Esophagus muscularis mucosa (tissue), 4 donors: ENCODE measurements around the gene DPYSL4. TPM values are rescaled to one million over a fixed set of nuclear protein-coding genes. Genes with fewer than 3 reads are reported as not detected.

Source experiments
- DNase-seq: peaks from one replicate; pipeline ENCODE4 v3.0.0-alpha.2; 2017; ENCODE audit errors: extremely low spot score
- H3K27ac ChIP-seq, 4 donors: fragments of 200-600 bp; sonication (generic); replicated peaks in 1 of 4; 1 replicate in 3 of 4; 2 replicates in 1 of 4; pipeline ENCODE4 v1.5.1; 2016 to 2019; ENCODE audit warnings: mild to moderate bottlenecking in 1 of 4
- H3K27me3 ChIP-seq, 4 donors: fragments of 200-600 bp; sonication (generic); one replicate each; pipeline versions ENCODE4 v1.5.1 to v1.6.0; 2016 to 2019
- H3K36me3 ChIP-seq, 4 donors: fragments of 200-600 bp; sonication (generic); one replicate each; pipeline ENCODE4 v1.5.1; 2016 to 2019
- H3K4me1 ChIP-seq, 4 donors: fragments of 200-600 bp; sonication (generic); one replicate each; pipeline ENCODE4 v1.5.1; 2016 to 2019
- H3K4me3 ChIP-seq, 4 donors: fragments of 200-600 bp; sonication (generic); 1 replicate in 2 of 4; 2 replicates in 2 of 4; pipeline ENCODE4 v1.5.1; 2016 to 2019; ENCODE audit warnings: mild to moderate bottlenecking in 4 of 4, moderate library complexity in 1 of 4
- H3K9me3 ChIP-seq, 4 donors: fragments of 200-600 bp; sonication (generic); 1 replicate in 3 of 4; 2 replicates in 1 of 4; pipeline ENCODE4 v1.5.1; 2016 to 2019
- CTCF ChIP-seq, 3 experiments: fragments of 200-600 bp in 2 of 3; fragments of 450-650 bp in 1 of 3; sonication (generic) in 2 of 3; IDR thresholded peaks; one replicate each; pipeline ENCODE4 v1.5.1; 2017 to 2019; ENCODE audit warnings: antibody characterized with exemption in 3 of 3, mild to moderate bottlenecking in 2 of 3, moderate library complexity in 1 of 3
- EP300 ChIP-seq: sonication (generic); formaldehyde crosslinking; IDR thresholded peaks from one replicate; pipeline ENCODE4 v1.6.1; 2017; ENCODE audit warnings: antibody characterized with exemption
- POLR2A ChIP-seq: fragments of 450-650 bp; IDR thresholded peaks from one replicate; pipeline ENCODE4 v1.6.1; 2017; ENCODE audit warnings: antibody characterized with exemption, moderate library complexity, mild to moderate bottlenecking, low read depth
- POLR2AphosphoS5 ChIP-seq, 2 donors: sonication (generic); formaldehyde crosslinking; IDR thresholded peaks; one replicate each; pipeline ENCODE4 v1.6.1; 2017; ENCODE audit warnings: antibody characterized with exemption in 2 of 2
- WGBS: methylation state at CpG from one replicate; pipeline ENCODE4 v1.1.5; 2018; 5-methylcytosine and 5-hydroxymethylcytosine counted together
- intact Hi-C: fragments of 100-400 bp; cut with DNase I; formaldehyde crosslinking; loops from one replicate; pipeline ENCODE4 v1.15.1; 2023
- total RNA-seq, 4 donors: library from RNA; depleted of rRNA; stranded (reverse); fragments of >200 nt; gene quantifications; one replicate each; pipeline versions ENCODE4 v1.1.0 to v1.2.1, GENCODE V29; 2016

The DPYSL4 gene
- total RNA-seq, 4 donors from 2014 or later, result 0.42 to 4.5 (median 1.9) TPM

GRCh38 chr10:132232981-132233380, 46.2 kb downstream of the DPYSL4 start:
- no peak overlapping the region for H3K4me3 ChIP-seq
- peaks cover 0 to 4% (median 1%) of the 10 kb centered on the region in 4 donors for H3K36me3 ChIP-seq
- no peaks in the 10 kb centered on the region for H3K9me3 ChIP-seq
- peaks cover 0 to 9% (median 7%) of the 10 kb centered on the region in 4 donors for H3K4me1 ChIP-seq
- no peaks in the 10 kb centered on the region for H3K27me3 ChIP-seq
- intact Hi-C loops, result no loop called here
- 80% methylated on average over 8 of the region's 9 CpGs for WGBS
- no peak for TF ChIP-seq POLR2AphosphoS5 (IDR thresholded peaks at IDR 0.05)
- no peak for TF ChIP-seq POLR2A
- TF ChIP-seq CTCF (IDR thresholded peaks at IDR 0.05), result no peak
- no peak for TF ChIP-seq EP300
- no peak overlapping the region for H3K27ac ChIP-seq
- DNase-seq, result no peak

GRCh38 chr10:132233501-132234085, 46.8 kb downstream of the DPYSL4 start:
- H3K4me3 ChIP-seq, result no peak overlapping the region
- H3K27me3 ChIP-seq, result no peaks in the 10 kb centered on the region
- intact Hi-C loops, result no loop called here
- DNase-seq, result no peak
- TF ChIP-seq CTCF (IDR thresholded peaks at IDR 0.05), result no peak
- H3K27ac ChIP-seq, result no peak overlapping the region
- H3K4me1 ChIP-seq, result peaks cover 0 to 9% (median 7%) of the 10 kb centered on the region in 4 donors
- no peaks in the 10 kb centered on the region for H3K9me3 ChIP-seq
- H3K36me3 ChIP-seq, result peaks cover 0 to 4% (median 1%) of the 10 kb centered on the region in 4 donors
- WGBS, result 85% methylated on average over 8 of the region's 18 CpGs

- intact Hi-C loops, result no loop called here
- H3K4me3 ChIP-seq, result no peak overlapping the region
- TF ChIP-seq POLR2A, result no peak
- no peak for TF ChIP-seq POLR2AphosphoS5 (IDR thresholded peaks at IDR 0.05)
- no peak for TF ChIP-seq CTCF (IDR thresholded peaks at IDR 0.05)
- TF ChIP-seq EP300, result no peak
- peaks cover 0 to 4% (median 1%) of the 10 kb centered on the region in 4 donors for H3K36me3 ChIP-seq
- no peaks in the 10 kb centered on the region for H3K9me3 ChIP-seq
- no peaks in the 10 kb centered on the region for H3K27me3 ChIP-seq
- H3K27ac ChIP-seq, result no peak overlapping the region
- H3K4me1 ChIP-seq, result peaks cover 0 to 9% (median 7%) of the 10 kb centered on the region in 4 donors
- 95% methylated on average over 6 of the region's 6 CpGs for WGBS
- no peak for DNase-seq
These were observed 48.1 kb downstream of the DPYSL4 start for GRCh38 chr10:132234860-132235259.

- no peaks in the 10 kb centered on the region for H3K4me1 ChIP-seq
- TF ChIP-seq CTCF (IDR thresholded peaks at IDR 0.05), result no peak
- no peak for TF ChIP-seq EP300
- TF ChIP-seq POLR2A, result no peak
- TF ChIP-seq POLR2AphosphoS5 (IDR thresholded peaks at IDR 0.05), result no peak
- H3K36me3 ChIP-seq, result peaks cover 0 to 4% (median 1%) of the 10 kb centered on the region in 4 donors
- no peak overlapping the region for H3K27ac ChIP-seq
- no peak for DNase-seq
- no peaks in the 10 kb centered on the region for H3K9me3 ChIP-seq
- no CpG with 5 or more reads among the region's 21 CpGs for WGBS
- no peaks in the 10 kb centered on the region for H3K27me3 ChIP-seq
- H3K4me3 ChIP-seq, result no peak overlapping the region
- intact Hi-C loops, result no loop called here
These were observed 49.4 kb downstream of the DPYSL4 start for GRCh38 chr10:132236161-132236560.

- DNase-seq, result no peak
- H3K36me3 ChIP-seq, result peaks cover 0 to 4% (median 1%) of the 10 kb centered on the region in 4 donors
- WGBS, result 100% methylated on average over 11 of the region's 13 CpGs
- H3K4me1 ChIP-seq, result no peaks in the 10 kb centered on the region
- no peak overlapping the region for H3K27ac ChIP-seq
- intact Hi-C loops, result no loop called here
- no peaks in the 10 kb centered on the region for H3K27me3 ChIP-seq
- H3K4me3 ChIP-seq, result no peak overlapping the region
- H3K9me3 ChIP-seq, result no peaks in the 10 kb centered on the region
- TF ChIP-seq POLR2A (no peak), EP300 (no peak), CTCF (IDR thresholded peaks at IDR 0.05) (no peak), POLR2AphosphoS5 (IDR thresholded peaks at IDR 0.05) (no peak)
These were observed 50.1 kb downstream of the DPYSL4 start for GRCh38 chr10:132236881-132237280.
